HEK293T (cell line): ENCODE data around the gene MUSTN1.

Experiments
- ARNT ChIP-seq: fragments of 450-650 bp; IDR thresholded peaks from 2 replicates; pipeline ENCODE4 v1.6.1; 2017; ENCODE audit warnings: mild to moderate bottlenecking
- BHLHE40 ChIP-seq: fragments of 450-650 bp; IDR thresholded peaks from 2 replicates; pipeline ENCODE4 v1.6.1; 2016; ENCODE audit warnings: mild to moderate bottlenecking, moderate library complexity, borderline replicate concordance
- ELF4 ChIP-seq: fragments of 450-650 bp; IDR thresholded peaks from 2 replicates; pipeline ENCODE4 v1.6.1; 2017; ENCODE audit warnings: antibody characterized with exemption
- FOXA1 ChIP-seq: fragments of 450-650 bp; IDR thresholded peaks from 2 replicates; pipeline ENCODE4 v1.6.1; 2016; ENCODE audit warnings: mild to moderate bottlenecking
- FOXK2 ChIP-seq: fragments of 450-650 bp; IDR thresholded peaks from 2 replicates; pipeline ENCODE4 v1.6.1; 2016; ENCODE audit warnings: mild to moderate bottlenecking
- FOXM1 ChIP-seq: fragments of 450-650 bp; IDR thresholded peaks from 2 replicates; pipeline ENCODE4 v1.6.1; 2017; ENCODE audit warnings: mild to moderate bottlenecking, borderline replicate concordance
- HDGF ChIP-seq: fragments of 450-650 bp; IDR thresholded peaks from 2 replicates; pipeline ENCODE4 v1.6.1; 2017; ENCODE audit warnings: antibody characterized with exemption, borderline replicate concordance
- LEF1 ChIP-seq: fragments of 450-650 bp; IDR thresholded peaks from 2 replicates; pipeline ENCODE4 v1.6.1; 2017; ENCODE audit warnings: mild to moderate bottlenecking, borderline replicate concordance
- PKNOX1 ChIP-seq: fragments of 450-650 bp; IDR thresholded peaks from 2 replicates; pipeline ENCODE4 v1.6.1; 2016
- SP1 ChIP-seq: fragments of 450-650 bp; IDR thresholded peaks from 2 replicates; pipeline ENCODE4 v1.6.1; 2017
- TARDBP ChIP-seq: fragments of 450-650 bp; IDR thresholded peaks from 2 replicates; pipeline ENCODE4 v1.6.1; 2016
- ZNF384 ChIP-seq: fragments of 450-650 bp; IDR thresholded peaks from 2 replicates; pipeline ENCODE4 v1.6.1; 2016

GRCh38 chr3:52844290-52844975, 9.6 kb upstream of the MUSTN1 start:
- TF ChIP-seq HDGF, result no peak
- no peak for TF ChIP-seq ARNT
- no peak for TF ChIP-seq SP1
- TF ChIP-seq BHLHE40, result no peak
- no peak for TF ChIP-seq ELF4
- no peak for TF ChIP-seq LEF1
- no peak for TF ChIP-seq FOXM1
- TF ChIP-seq ZNF384, result no peak
- no peak for TF ChIP-seq FOXA1
- TF ChIP-seq PKNOX1, result no peak
- no peak for TF ChIP-seq TARDBP
- TF ChIP-seq FOXK2, result no peak
